ENCODE measurements around the gene AQP3.
"Not testable (repeated sequence)": the region's sequence is repeated elsewhere in the genome, so short reads cannot be mapped to it uniquely, and the experiment has no call there.

Gene AQP3

DNA sequence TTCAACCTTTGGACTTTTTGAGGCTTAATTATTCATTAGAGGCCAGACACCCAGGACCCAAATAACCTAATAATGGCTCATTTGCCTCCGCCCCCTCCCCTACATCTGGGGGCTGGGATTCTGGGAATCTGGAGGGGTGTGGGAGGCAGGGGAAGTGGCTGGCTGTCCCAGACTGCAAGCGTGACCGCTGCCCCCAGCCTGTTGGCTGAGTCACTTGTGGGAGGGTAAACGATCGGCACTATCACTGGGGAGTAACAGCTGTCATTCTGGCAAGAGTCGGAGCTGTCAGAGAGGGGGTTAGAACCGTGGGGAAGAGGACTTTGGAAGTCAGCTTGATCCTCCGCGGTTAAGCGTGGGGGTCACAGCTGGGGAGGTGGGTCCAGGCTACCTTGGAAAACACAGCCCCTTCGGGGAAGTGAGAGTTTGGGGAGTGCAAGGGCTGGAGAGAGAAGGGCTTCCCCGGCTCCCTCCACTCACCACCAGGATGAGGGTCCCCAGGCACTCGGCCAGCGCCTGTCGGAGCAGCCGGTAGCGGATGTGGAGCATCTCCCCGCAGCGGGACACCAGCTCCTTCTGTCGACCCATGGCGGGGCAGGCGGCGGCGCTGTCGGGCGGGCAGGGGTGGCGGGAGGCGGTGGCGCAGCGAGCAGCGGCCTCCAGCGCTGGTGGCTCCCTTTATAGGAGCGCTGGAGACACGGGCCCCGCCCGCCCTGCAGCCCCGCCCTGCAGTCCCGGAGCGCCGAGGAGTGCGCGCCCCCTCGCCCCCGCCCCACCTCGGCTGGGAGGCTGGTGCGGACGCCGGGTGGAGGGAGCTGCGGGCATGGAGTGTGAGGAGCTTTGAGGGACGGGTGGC, at the start of gene AQP3:
Gene AQP3, minus strand, starts transcription at position 648 of the 853 bp plus-strand sequence. Its CDS starts 63 bp downstream, at position 585.
- DNase-seq (ENCODE audit: low read depth, low spot score): peak; percentile 33

DNA sequence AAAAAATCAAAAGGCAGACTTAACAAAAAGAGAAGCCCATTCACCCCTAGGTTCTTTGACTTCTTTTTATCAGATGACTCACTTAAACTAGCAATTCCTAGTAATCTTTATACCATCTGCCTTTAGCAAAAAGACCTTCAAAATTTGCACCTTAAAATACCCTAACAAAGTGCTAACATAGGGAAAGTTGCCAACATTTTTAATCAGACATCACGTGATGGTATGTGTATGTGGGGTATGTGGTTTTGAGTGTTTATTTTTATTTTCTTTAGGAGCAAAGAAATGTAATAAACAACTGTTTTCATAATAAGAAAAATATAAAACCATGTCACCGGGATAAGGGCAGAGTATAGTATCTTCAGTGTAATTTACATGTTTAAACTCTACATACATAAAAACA, 46.4 kb upstream of the AQP3 start:
- not testable (repeated sequence) for DNase-seq (ENCODE audit: low read depth, low spot score)

DNA sequence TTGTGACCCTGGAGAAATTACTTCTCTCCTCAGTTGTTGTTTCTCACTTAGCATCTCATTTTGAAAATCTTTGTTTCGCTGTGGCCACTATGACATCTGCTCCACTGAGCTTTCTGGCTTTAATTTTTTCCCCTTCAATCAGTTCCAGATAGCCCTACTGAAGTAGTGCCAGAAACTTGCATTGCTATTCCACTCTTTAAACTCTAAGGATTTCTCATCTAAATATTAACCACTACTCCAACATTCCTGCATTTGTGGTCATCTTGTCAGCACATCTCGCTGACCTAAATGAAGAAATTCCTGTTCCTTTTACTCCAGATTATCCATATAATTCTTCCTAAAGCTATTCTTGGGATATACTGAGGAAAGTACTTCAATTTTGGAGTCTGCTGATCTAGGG, 41.7 kb upstream of the AQP3 start:
- DNase-seq (ENCODE audit: low read depth, low spot score): no peak

DNA sequence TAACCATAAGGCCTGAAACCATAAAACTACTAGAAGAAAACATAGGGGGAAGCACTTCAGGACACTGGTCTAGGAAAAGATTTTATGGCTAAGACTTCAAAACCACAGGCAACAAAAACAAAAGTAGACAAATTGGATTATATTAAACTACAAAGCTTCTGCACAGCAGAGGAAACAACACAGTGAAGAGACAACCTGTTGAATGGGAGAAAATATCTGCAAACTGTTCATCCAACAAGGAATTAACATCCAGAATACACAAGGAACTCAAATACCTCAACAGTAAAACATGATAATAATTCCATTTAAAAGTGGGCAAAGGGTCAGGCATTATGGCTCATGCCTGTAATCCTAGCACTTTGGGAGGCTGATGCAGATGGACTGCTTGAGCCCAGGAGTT, 37.9 kb upstream of the AQP3 start:
- not testable (repeated sequence) for DNase-seq (ENCODE audit: low read depth, low spot score)

DNA sequence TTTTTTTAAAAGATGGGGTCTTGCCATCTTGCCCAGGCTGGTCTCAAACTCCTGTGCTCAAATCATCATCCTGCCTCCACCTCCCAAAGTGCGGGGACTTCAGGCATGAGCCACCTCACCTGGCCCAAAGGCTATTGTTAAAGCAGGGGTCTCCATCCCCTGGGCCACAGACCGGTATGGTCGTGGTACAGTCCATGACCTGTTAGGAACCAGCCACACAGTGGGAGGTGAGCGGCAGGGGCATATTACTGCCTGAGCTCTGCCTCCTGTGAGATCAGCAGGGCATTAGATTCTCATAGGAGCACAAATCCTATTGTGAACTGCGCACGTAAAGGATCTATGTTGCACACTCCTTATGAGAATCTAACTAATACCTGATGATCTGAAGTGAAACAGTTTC, 33.6 kb upstream of the AQP3 start:
- DNase-seq (ENCODE audit: low read depth, low spot score): no peak

DNA sequence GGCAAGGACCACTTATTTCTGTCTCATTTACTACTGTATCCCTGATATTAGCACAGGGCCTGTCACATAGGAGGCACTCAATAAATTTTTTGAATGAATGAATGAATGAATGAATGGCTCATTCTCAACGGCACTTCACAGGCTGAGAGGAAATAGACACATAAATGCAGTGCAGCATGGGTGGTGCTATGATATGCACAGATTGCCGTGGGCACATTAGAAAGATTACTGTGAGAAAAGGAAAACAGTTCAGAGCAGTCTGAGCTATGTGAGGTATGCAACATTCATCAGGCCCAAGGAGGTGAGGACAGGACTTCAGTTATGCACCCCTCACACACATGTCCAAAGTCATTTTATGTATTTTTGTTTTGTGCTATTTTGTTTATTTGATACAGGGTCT, 32.7 kb upstream of the AQP3 start:
- DNase-seq (ENCODE audit: low read depth, low spot score): no peak

DNA sequence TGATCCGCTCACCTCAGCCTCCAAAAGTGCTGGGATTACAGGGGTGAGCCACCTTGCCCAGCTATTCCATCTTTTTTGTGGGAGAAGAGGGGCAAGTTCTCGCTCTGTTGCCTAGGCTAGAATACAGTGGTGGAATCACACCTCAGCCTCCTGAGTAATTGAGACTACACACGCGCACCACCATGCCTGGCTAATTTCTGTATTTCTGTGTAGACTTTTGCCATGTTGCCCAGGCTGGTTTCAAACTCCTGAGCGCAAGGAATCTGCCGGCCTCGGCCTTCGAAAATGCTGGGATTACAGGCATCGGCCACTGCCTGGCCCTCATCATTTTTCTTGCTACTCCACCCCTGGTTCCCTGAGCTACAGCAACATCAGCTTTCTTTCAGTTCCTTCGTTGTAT, 29.1 kb upstream of the AQP3 start:
- DNase-seq (ENCODE audit: low read depth, low spot score): no peak

DNA sequence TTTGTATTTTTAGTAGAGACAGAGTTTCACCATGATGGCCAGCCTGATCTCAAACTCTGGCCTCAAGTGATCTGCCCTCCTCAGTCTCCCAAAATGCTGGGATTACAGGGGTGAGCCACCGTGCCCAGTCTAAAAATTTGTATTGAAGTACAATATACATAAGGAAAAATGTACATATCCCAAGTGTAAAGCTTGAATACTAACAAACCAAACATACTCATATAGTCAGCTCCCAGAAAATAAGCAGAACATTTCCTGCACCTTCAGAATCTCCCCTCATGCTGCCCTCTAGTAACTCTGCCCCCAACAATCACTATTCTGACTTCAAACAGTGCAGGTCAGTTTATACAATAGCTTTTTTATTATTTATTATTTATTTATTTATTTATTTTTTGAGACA, 28.0 kb upstream of the AQP3 start:
- no peak for DNase-seq (ENCODE audit: low read depth, low spot score)

DNA sequence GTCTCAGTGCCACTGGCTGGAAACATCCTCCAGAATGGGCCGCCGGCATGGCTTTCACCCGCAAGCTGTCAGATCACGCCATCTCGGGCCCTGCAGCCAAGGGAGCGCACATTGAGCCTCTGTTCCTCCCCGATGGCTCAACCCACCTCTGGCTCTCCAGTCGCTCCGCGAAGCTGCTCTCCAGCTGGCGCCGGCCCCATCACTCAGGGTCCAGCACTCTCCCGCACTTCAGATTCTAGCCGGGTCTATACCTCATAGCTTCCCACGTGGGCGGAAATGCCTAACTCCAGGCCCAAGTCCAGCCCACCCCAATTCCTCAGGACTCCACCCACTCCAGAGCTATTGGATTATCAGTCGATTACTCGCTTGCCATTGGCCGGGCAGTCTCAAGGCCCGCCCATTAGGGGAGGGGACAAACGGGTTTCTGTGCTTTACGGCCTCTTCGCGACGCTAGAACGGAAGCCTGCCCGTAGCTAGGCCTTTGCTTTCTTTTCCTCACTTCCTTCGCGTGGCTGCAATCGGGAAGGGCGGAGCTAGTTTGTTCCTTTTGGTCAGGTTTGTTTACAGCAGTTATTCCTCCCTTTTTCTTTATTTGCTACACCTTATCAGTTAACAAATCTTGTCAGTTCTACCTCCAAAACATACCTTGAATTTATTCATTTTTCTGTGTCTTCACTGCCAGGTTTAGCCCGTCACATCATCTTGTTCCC, 26.4 kb upstream of the AQP3 start, which contains the start of gene NOL6:
Gene NOL6, minus strand, starts transcription at position 282 of the 710 bp plus-strand sequence. Its CDS starts 82 bp downstream, at position 200.
- DNase-seq (ENCODE audit: low read depth, low spot score): peak; percentile 99

DNA sequence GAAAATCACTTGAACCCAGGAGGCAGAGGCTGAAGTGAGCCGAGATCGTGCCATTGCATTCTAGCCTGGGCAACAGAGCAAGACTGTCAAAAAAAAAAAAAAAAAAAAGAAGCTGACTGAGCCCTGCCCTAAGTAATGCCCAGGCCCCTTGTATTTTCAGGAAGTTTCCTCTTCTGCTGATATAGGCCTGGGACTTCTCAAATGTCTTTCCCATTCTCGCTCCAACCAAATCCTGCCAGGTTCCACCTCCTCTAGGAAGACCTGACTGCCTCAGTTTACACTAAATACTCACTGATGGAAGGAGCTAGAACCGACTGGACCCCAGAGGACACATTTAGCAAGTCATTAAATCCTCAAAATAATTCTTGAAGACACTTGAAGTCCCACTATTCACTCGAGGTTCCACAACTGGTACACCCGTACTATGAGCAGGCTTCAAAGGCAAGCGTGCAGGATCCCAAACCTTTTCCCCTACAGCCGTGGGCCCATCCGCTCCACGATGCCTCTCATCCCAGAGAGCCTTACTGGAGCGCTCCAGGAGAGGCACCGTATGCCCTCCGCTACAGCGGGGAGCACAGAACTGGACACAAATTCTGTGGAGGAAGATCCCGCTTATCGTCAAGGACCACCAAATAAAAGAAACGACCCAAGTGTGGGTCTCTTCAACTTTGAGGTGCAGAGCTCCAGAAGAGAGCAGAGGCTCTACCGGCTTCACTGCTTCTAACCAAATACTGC, 25.7 kb upstream of the AQP3 start:
- DNase-seq (ENCODE audit: low read depth, low spot score): no peak

DNA sequence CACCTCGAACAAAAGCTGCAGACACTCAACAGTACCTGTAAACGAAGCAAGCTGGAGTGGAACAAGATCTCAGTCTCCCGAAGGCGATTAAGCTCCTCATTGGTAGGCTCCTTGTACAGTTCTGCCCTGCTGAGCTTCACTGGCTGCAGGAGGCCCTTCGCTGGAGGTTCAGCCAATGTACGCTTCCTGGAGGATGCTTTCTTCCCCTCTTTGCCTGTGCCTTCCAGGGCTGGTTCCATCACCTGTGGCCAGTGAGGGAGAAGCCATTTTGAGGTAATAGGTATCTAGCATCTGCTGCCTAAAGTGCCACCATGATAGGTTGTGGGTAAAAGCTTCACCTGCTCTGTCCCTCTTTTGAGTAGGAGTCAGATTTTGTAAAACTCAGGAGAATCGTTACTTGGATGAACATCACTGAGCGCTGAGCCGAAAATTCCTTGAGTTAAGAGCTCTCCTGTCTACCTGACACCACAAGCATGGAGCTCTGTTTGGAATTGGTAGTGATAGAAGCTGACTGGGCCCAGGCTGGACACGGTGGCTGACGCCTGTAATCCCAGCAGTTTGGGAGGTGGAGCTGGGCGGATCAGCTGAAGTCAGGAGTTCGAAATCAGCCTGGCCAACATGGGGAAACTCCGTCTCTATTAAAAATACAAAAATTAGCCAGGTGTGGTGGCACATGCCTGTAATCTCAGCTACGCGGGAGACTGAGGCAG, 24.9 kb upstream of the AQP3 start:
- no peak for DNase-seq (ENCODE audit: low read depth, low spot score)

DNA sequence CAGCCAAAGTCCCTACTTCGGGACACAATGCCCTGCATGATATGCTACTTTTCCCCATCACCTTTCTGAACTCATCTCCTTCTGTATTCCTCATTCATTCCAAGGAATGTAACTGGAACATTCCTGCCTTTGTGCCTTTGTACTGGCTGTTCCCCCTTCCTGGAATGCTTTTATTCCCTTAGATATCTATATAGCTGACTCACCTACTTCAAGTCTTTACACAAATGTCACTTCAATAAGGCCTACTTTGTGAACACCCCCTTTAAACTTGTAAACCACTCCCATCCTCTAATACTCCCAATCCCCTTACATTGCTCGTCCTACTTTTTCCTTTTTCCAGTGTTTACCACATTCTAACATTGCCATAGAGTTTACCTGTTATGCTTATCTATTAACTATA, 24.0 kb upstream of the AQP3 start:
- no peak for DNase-seq (ENCODE audit: low read depth, low spot score)

DNA sequence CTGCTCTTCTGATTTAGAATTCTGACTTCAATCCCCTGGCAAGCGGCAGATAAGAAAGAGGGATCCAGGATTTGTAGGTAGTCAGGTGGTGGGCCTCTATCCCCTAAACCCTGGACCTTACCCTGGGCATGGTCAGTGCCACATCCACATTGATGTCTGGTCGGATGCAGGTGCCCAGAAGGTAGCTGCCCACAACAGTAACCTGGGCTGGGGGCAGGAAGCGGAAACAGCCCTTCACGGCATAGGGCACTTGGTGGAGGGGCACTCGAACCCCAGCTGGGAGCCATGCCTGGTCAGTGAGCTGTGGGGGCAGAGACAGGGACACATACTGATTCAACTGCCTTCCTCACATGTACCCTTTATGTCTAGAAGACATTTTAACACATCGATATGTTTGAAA, 22.5 kb upstream of the AQP3 start:
- no peak for DNase-seq (ENCODE audit: low read depth, low spot score)

DNA sequence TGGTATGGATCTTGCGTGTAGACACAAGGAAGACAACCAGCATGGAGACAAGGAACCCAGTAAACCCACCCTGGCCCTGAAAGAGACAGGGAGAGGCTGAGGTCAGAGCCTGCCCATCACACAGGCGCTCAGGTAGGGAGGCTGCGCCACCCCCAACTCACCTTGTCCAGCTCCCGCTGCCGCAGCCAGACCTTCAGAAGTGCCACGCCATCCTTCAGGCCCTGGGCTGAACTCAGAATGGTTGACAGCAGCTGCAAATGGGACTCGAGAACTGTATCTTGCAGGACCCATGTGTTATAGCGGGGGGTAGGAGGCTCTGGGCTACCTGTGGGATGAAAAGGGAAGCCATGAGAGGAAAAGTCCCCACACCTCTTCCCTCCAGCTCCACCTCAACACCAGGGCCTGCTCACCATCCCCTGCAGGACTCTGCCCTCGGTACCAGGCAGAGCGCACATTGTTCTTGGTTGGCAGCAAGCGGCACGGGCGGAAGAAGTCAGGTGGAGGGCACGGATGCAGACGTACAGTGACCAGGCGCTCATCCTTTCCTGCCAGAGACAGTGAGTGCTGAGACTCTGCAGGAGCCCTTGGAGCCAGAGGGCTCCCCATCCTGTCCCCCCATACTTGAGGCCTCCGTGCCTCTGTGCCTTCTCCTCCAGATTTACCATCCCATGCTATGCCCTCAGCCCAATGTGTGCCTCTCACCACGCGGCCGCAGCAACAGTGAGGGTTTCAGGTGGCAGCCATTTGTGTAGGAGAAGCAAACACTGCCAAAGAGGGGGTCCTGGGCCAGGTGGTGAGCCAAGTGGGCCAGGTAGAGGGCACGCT, 21.6 kb upstream of the AQP3 start:
- DNase-seq (ENCODE audit: low read depth, low spot score): no peak

DNA sequence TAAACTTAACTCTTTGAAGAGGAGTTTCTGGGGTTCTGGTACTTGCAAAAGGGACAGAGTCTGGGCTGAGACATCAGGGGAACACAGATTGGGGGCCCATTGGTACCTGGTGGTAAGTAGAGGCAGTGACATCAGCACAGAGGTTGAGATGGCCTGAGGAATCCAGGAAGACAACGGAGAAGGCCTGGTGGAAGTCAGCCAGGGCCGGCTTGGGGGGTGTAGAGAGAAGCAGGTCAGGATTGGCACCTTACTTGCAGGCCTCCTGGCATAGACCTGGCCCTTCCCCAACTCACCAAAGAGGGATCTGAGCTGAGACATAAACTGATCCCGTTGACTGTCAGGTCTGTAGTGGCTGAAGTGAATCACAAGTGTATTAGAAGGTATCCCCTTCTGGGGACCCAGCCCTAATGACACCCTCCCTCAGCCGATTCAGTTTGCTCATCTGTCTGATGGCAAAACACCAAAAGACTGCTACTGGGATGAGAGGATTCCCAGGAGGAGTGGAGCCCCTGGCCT, 20.9 kb upstream of the AQP3 start:
- no peak for DNase-seq (ENCODE audit: low read depth, low spot score)

DNA sequence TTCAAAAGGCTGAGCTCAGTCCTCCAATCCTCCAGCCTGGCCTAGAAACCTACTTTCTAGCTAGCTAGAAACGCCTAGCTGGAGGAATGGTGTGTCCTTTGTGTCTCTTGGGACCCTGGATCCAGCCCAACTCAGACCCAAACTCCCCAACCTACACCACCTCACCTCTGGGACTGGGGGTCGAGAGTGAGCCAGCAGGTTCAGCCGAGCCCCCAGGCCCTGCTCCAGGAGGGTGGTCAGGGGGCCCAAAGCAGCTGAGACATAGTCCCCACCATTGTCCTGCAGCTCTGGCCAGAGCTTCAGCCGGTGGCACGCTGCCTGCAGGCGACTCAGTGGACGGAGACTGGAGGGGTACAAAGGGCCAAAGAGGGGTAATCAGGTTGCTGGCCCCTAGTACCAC, 20.1 kb upstream of the AQP3 start:
- no peak for DNase-seq (ENCODE audit: low read depth, low spot score)

DNA sequence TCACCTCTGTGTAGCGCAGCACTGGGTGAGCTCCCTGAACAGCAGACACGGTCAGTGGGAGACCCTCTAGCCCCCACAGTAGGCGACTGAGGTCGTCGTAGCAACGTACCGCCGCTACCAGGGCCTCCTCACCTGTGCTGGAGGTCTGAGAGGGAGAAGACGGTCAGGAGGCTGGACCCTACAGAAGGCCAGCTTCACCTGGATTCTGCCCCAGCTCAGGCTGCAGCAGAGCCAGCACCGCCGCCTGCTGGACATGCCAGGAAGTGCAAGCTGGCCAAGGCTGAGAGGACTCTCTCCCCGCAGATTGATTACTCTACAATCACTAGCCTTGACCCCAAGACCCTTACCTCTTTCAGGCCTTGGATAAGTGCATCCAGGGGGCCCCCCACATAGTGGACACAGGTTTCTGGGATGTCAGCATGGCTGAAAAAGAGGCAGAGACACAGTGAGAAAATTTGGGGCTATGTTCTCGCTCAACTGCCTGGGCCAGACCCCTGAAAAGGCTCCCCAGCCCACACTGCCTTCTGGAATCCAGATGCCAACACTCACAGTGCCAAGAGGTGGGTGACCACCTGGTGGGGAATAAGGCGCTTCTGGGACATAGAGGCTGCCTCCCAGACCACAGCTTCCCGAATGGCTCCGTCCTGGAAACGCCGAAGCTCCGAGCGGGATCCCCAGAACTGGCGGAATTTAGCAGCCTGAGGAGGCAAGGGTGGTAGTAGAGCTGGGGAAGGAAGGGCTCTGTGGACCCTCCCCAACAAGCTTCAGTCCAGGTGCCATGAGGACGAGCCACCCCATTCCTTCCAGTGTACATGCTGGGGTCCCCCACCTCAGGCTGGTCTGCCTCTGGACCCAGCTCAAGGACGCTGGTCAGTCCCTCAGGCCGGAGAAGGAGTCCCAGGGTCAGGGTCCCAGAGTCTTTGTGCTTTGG, 19.4 kb upstream of the AQP3 start:
- DNase-seq (ENCODE audit: low read depth, low spot score): peak; percentile 54

DNA sequence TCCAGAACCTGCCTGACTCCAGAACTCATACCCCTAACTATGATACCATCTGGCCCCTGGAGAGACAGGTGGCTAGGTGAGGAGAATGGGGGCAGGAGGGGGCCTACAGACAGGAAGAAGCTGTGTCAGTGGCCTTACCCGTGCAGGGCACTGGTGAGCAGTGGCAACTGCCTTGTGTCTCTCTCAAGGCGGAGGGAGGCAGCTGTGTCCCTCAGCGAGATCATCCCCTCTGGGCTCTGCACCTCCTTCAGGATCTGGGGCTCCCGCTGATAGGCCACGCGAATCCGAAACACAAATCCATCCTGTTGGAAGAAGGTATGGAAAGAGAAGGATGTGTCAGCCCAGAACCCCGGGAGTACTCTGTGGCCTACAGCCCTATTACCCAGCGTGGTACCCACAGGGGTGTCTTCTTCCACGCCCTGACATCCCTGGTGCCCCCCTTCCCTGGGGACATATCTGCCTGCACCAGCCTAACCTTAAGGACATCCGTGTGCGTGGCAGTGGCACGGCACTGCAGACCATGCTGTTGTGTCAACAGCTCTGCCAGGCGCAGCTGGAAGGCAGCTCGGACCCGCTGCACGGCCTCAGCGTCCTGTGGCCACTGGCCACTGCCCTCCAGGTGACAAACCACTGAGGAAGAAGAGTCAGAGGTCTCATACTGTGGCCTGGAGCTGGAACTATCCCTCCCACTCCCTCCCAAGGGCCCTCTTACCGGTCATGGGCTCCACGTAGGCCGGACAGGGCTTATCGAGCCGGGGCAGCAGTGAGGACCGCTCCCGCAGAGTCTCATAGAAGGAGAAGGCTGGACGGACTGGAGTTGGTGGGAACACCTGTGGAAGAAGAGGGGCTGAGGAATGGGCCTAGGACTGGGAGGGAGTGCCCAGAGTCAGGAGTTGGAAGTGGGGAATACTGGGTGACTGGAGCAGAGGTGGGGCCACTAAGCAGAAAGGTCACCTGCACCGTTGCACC, 18.5 kb upstream of the AQP3 start:
- DNase-seq (ENCODE audit: low read depth, low spot score): no peak
